K562 (cell line): Measurements from ENCODE around the gene CPT1B. TPM values are rescaled to one million over a fixed set of nuclear protein-coding genes. Genes with fewer than 3 reads are reported as not detected.
A peak's percentile ranks its signal among the peaks of the same experiment; 100 is the strongest.

Experiments used
- ATF4 ChIP-seq: fragments of 450-650 bp; formaldehyde crosslinking; IDR thresholded peaks from 2 replicates; pipeline ENCODE4 v1.4.0; 2022; ENCODE audit warnings: mild to moderate bottlenecking, moderate library complexity
- FOXP4 ChIP-seq: sonication (generic); formaldehyde crosslinking; IDR thresholded peaks from 2 replicates; pipeline ENCODE4 v1.8.0; 2022; ENCODE audit warnings: mild to moderate bottlenecking, missing genetic modification reagents, borderline replicate concordance
- HDAC2 ChIP-seq: fragments of 450-650 bp; IDR thresholded peaks from 2 replicates; pipeline ENCODE4 v1.6.1; 2016; ENCODE audit warnings: mild to moderate bottlenecking
- HMGN3 ChIP-seq: IDR thresholded peaks from 2 replicates; pipeline ENCODE4 v1.6.1; 2011; ENCODE audit warnings: borderline replicate concordance, low read depth, mild to moderate bottlenecking, mixed read lengths, low read length; ENCODE audit not compliant: insufficient read length; ENCODE audit errors: extremely low read depth
- MEIS2 ChIP-seq: fragments of 450-650 bp; IDR thresholded peaks from 2 replicates; pipeline ENCODE4 v1.6.1; 2014; ENCODE audit warnings: mild to moderate bottlenecking; ENCODE audit not compliant: partially characterized antibody
- MYC ChIP-seq, 2 experiments: fragments of 250-450 bp in 1 of 2; sonication (Bioruptor Pico) in 1 of 2; IDR thresholded peaks; 2 replicates each; pipeline versions ENCODE4 v1.5.1 to v1.6.1; 2012 to 2021; ENCODE audit warnings: low read depth in 2 of 2, borderline replicate concordance in 1 of 2, improper control_type of control experiment in 1 of 2, low read length in 1 of 2, mild to moderate bottlenecking in 1 of 2, moderate library complexity in 1 of 2
- MYNN ChIP-seq, 2 experiments: sonication (generic); formaldehyde crosslinking in 1 of 2; IDR thresholded peaks; 2 replicates each; pipeline versions ENCODE4 v1.5.0 to v1.6.1; 2016 to 2020; ENCODE audit warnings: antibody characterized with exemption in 1 of 2, missing genetic modification reagents in 1 of 2
- NR2C1 ChIP-seq, 2 experiments: fragments of 450-650 bp; IDR thresholded peaks; 2 replicates each; pipeline ENCODE4 v1.6.1; 2017; ENCODE audit warnings: mild to moderate bottlenecking in 2 of 2, antibody characterized with exemption in 1 of 2, inconsistent platforms in 1 of 2, missing compliant biosample characterization in 1 of 2, missing genetic modification characterization in 1 of 2
- RBFOX2 ChIP-seq: fragments of 200-400 bp; formaldehyde crosslinking; IDR thresholded peaks from 2 replicates; pipeline ENCODE4 v1.6.1; 2017; ENCODE audit warnings: low read depth, mild to moderate bottlenecking, low read length, moderate library complexity
- SPI1 ChIP-seq: IDR thresholded peaks from 2 replicates; pipeline ENCODE4 v1.6.1; 2011; ENCODE audit warnings: low read depth, low read length, control low read depth, borderline replicate concordance
- polyA plus RNA-seq, 8 experiments: library from polyadenylated mRNA; depleted of rRNA in 4 of 8; stranded (reverse) in 5 of 8; unstranded in 3 of 8; fragments of >200 nt; fragmentation: Nextera tagmentation in 2 of 8; fragmentation: Illumina TruSeq in 1 of 8; extraction: Ambion mirVana in 2 of 8; extraction: Trizol in 1 of 8; gene quantifications; 2 replicates each; pipeline versions ENCODE4 v1.2.1 to v1.2.3, GENCODE V29; 2011 to 2014; ENCODE audit warnings: inconsistent platforms in 1 of 8, missing spikeins in 1 of 8
- total RNA-seq, 7 experiments: library from RNA; depleted of rRNA in 6 of 7; stranded (reverse); fragments of >200 nt in 6 of 7; fragmentation: Illumina TruSeq in 2 of 7; extraction: Trizol in 2 of 7; gene quantifications; 2 replicates each; pipeline versions ENCODE4 v1.2.1 to v1.2.3, GENCODE V29; 2011 to 2021; ENCODE audit warnings: low replicate concordance in 1 of 7
- TF ChIP-seq, protein P1 (sequence below), 2 experiments: fragments of 450-650 bp; formaldehyde crosslinking in 1 of 2; IDR thresholded peaks; 2 replicates each; pipeline versions ENCODE4 v1.4.0 to v1.6.1; 2014 to 2020; ENCODE audit warnings: mild to moderate bottlenecking in 2 of 2, borderline replicate concordance in 1 of 2, low read depth in 1 of 2
- TF ChIP-seq, protein P2 (sequence below), 2 experiments: fragments of 450-650 bp; conservative IDR thresholded peaks; 2 replicates each; pipeline ENCODE4 v1.6.1; 2017; ENCODE audit warnings: mild to moderate bottlenecking in 2 of 2, moderate library complexity in 2 of 2

Gene CPT1B
- total and polyA plus RNA-seq, 9 of the 15 experiments (the other 6 are each of a cell fraction or from before 2014, with no cell fraction given) = 0.35 to 6.1 (median 2.6) TPM

GRCh38 chr22:50526108-50526833, 52.0 kb downstream of the CPT1B start (continued):
- TF ChIP-seq NR2C1 (IDR thresholded peaks at IDR 0.05) (no peak), NR2C1 (tag; IDR thresholded peaks at IDR 0.05) (peak; percentile 20; the same call in 1 of the 2 replicates), HMGN3 (no peak), ATF4 (no peak), HDAC2 (no peak), MEIS2 (no peak), MYC (IDR thresholded peaks at IDR 0.05; ENCODE audit: low read depth, low read length) (peak; percentile 83), MYC (CRISPR knock-in tag; IDR thresholded peaks at IDR 0.05; ENCODE audit: borderline replicate concordance, low read depth) (no peak; the same call in 1 of the 2 replicates), FOXP4 (CRISPR knock-in tag) (no peak), MYNN (IDR thresholded peaks at IDR 0.05) (no peak), MYNN (CRISPR knock-in tag; IDR thresholded peaks at IDR 0.05) (no peak), RBFOX2 (peak; percentile 54), SPI1 (no peak)
- TF ChIP-seq, protein P1, sequence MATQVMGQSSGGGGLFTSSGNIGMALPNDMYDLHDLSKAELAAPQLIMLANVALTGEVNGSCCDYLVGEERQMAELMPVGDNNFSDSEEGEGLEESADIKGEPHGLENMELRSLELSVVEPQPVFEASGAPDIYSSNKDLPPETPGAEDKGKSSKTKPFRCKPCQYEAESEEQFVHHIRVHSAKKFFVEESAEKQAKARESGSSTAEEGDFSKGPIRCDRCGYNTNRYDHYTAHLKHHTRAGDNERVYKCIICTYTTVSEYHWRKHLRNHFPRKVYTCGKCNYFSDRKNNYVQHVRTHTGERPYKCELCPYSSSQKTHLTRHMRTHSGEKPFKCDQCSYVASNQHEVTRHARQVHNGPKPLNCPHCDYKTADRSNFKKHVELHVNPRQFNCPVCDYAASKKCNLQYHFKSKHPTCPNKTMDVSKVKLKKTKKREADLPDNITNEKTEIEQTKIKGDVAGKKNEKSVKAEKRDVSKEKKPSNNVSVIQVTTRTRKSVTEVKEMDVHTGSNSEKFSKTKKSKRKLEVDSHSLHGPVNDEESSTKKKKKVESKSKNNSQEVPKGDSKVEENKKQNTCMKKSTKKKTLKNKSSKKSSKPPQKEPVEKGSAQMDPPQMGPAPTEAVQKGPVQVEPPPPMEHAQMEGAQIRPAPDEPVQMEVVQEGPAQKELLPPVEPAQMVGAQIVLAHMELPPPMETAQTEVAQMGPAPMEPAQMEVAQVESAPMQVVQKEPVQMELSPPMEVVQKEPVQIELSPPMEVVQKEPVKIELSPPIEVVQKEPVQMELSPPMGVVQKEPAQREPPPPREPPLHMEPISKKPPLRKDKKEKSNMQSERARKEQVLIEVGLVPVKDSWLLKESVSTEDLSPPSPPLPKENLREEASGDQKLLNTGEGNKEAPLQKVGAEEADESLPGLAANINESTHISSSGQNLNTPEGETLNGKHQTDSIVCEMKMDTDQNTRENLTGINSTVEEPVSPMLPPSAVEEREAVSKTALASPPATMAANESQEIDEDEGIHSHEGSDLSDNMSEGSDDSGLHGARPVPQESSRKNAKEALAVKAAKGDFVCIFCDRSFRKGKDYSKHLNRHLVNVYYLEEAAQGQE (IDR thresholded peaks at IDR 0.05; ENCODE audit: borderline replicate concordance) = peak; percentile 41; the same call in 1 of the 2 replicates
- TF ChIP-seq, protein P1 (CRISPR knock-in tag; IDR thresholded peaks at IDR 0.05; ENCODE audit: low read depth) = no peak
- TF ChIP-seq, protein P2, sequence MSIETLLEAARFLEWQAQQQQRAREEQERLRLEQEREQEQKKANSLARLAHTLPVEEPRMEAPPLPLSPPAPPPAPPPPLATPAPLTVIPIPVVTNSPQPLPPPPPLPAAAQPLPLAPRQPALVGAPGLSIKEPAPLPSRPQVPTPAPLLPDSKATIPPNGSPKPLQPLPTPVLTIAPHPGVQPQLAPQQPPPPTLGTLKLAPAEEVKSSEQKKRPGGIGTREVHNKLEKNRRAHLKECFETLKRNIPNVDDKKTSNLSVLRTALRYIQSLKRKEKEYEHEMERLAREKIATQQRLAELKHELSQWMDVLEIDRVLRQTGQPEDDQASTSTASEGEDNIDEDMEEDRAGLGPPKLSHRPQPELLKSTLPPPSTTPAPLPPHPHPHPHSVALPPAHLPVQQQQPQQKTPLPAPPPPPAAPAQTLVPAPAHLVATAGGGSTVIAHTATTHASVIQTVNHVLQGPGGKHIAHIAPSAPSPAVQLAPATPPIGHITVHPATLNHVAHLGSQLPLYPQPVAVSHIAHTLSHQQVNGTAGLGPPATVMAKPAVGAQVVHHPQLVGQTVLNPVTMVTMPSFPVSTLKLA (conservative IDR thresholded peaks at IDR 0.05) = peak in 1 of 2 experiments; percentile 4; a peak in 1 of 4 replicates
